ENCODE data around the gene PIGR. TPM values are rescaled to one million over a fixed set of nuclear protein-coding genes. Genes with fewer than 3 reads are reported as not detected.
"Not testable (repeated sequence)": the region's sequence is repeated elsewhere in the genome, so short reads cannot be mapped to it uniquely, and the experiment has no call there.

The PIGR gene
- total RNA-seq, 1 donor from 2014 or later = not detected

- no peaks in the 10 kb centered on the region for H3K27me3 Mint-ChIP-seq (ENCODE audit: low read depth)
- no peak for TF ChIP-seq CTCF (IDR thresholded peaks at IDR 0.05)
- H3K4me3 Mint-ChIP-seq (ENCODE audit: unreplicated experiment) = no peak overlapping the region
- H3K4me1 Mint-ChIP-seq (ENCODE audit: low read depth) = no peaks in the 10 kb centered on the region
- no peak for DNase-seq (ENCODE audit: low spot score)
- no peak overlapping the region for H3K27ac Mint-ChIP-seq (ENCODE audit: unreplicated experiment)
- H3K9me3 Mint-ChIP-seq (ENCODE audit: low read depth) = no peaks in the 10 kb centered on the region
- no peaks in the 10 kb centered on the region for H3K36me3 Mint-ChIP-seq (ENCODE audit: low read depth)
Observed at GRCh38 chr1:206929524-206929923, 16.7 kb downstream of the PIGR start.

- Mint-ChIP-seq H3K36me3 (ENCODE audit: low read depth) (no peaks in the 10 kb centered on the region), H3K4me3 (ENCODE audit: unreplicated experiment) (no peak overlapping the region), H3K27ac (ENCODE audit: unreplicated experiment) (no peak overlapping the region), H3K9me3 (ENCODE audit: low read depth) (no peaks in the 10 kb centered on the region), H3K27me3 (ENCODE audit: low read depth) (no peaks in the 10 kb centered on the region), H3K4me1 (ENCODE audit: low read depth) (no peaks in the 10 kb centered on the region)
- TF ChIP-seq CTCF (IDR thresholded peaks at IDR 0.05) = no peak
- no peak for DNase-seq (ENCODE audit: low spot score)
Observed at GRCh38 chr1:206926286-206926685, 20.0 kb downstream of the PIGR start.

- no peak overlapping the region for H3K27ac Mint-ChIP-seq (ENCODE audit: unreplicated experiment)
- H3K36me3 Mint-ChIP-seq (ENCODE audit: low read depth) = no peaks in the 10 kb centered on the region
- no peaks in the 10 kb centered on the region for H3K9me3 Mint-ChIP-seq (ENCODE audit: low read depth)
- no peaks in the 10 kb centered on the region for H3K27me3 Mint-ChIP-seq (ENCODE audit: low read depth)
- H3K4me1 Mint-ChIP-seq (ENCODE audit: low read depth) = no peaks in the 10 kb centered on the region
- H3K4me3 Mint-ChIP-seq (ENCODE audit: unreplicated experiment) = no peak overlapping the region
- DNase-seq (ENCODE audit: low spot score) = no peak
- TF ChIP-seq CTCF (IDR thresholded peaks at IDR 0.05) = no peak
Observed at GRCh38 chr1:206925106-206925736, 21.0 kb downstream of the PIGR start.

GRCh38 chr1:206924592-206925105 is 21.6 kb downstream of the PIGR start:
- Mint-ChIP-seq H3K27ac (ENCODE audit: unreplicated experiment) (no peak overlapping the region), H3K27me3 (ENCODE audit: low read depth) (no peaks in the 10 kb centered on the region), H3K36me3 (ENCODE audit: low read depth) (no peaks in the 10 kb centered on the region), H3K4me1 (ENCODE audit: low read depth) (no peaks in the 10 kb centered on the region), H3K9me3 (ENCODE audit: low read depth) (no peaks in the 10 kb centered on the region), H3K4me3 (ENCODE audit: unreplicated experiment) (no peak overlapping the region)
- TF ChIP-seq CTCF (IDR thresholded peaks at IDR 0.05) = no peak
- no peak for DNase-seq (ENCODE audit: low spot score)

- H3K4me1 Mint-ChIP-seq (ENCODE audit: low read depth); H3K36me3 Mint-ChIP-seq (ENCODE audit: low read depth); DNase-seq (ENCODE audit: low spot score); H3K9me3 Mint-ChIP-seq (ENCODE audit: low read depth); H3K4me3 Mint-ChIP-seq (ENCODE audit: unreplicated experiment); H3K27ac Mint-ChIP-seq (ENCODE audit: unreplicated experiment); H3K27me3 Mint-ChIP-seq (ENCODE audit: low read depth): not testable (repeated sequence)
Observed at GRCh38 chr1:206923961-206924557, 22.2 kb downstream of the PIGR start.
